Activated effector memory CD4-positive, alpha-beta T cell treated with anti-CD3 and anti-CD28 coated beads, Interleukin-2, amount 50 U/mL, for 16 hours (primary cell): ENCODE measurements around the gene DCAF7.

Experiments
- DNase-seq: peaks from one replicate; pipeline ENCODE4 v3.0.0-alpha.2; 2020

DCAF7 gene

GRCh38 chr17:63634163-63634562 lies 83.9 kb downstream of the DCAF7 start:
- no peak for DNase-seq

- no peak for DNase-seq
Measured at GRCh38 chr17:63634816-63635215, 84.5 kb downstream of the DCAF7 start.

GRCh38 chr17:63635290-63635689 lies 85.0 kb downstream of the DCAF7 start:
- no peak for DNase-seq

- no peak for DNase-seq
Measured at GRCh38 chr17:63635787-63636186, 85.5 kb downstream of the DCAF7 start.

- no peak for DNase-seq
Measured at GRCh38 chr17:63639125-63639524, 88.8 kb downstream of the DCAF7 start.

GRCh38 chr17:63640038-63640437 lies 89.8 kb downstream of the DCAF7 start:
- DNase-seq = no peak

- DNase-seq = no peak
Measured at GRCh38 chr17:63641692-63642448, 91.6 kb downstream of the DCAF7 start.
